GM23338 (cell line): ENCODE results near the gene ZBTB25. TPM values are rescaled to one million over a fixed set of nuclear protein-coding genes. Genes with fewer than 3 reads are reported as not detected.

Experiments
- ATAC-seq: fragments of 200-7000 bp; cut with Tn5 transposase; 3 replicates; pipeline ENCODE4 v1.9.1; 2020
- DNase-seq: peaks from one replicate; pipeline ENCODE4 v3.0.0-alpha.2; 2015; ENCODE audit warnings: low spot score
- H2AFZ ChIP-seq: fragments of 200-600 bp; sonication (generic); 2 replicates; pipeline ENCODE4 v1.8.0; 2016; ENCODE audit warnings: antibody characterized with exemption, mild to moderate bottlenecking, moderate library complexity
- H3F3A ChIP-seq: fragments of 200-600 bp; sonication (generic); replicated peaks from 2 replicates; pipeline ENCODE4 v1.8.0; 2017; ENCODE audit warnings: antibody characterized with exemption, mixed run types, low read depth
- H3K27ac ChIP-seq: fragments of 200-600 bp; sonication (generic); 2 replicates; pipeline ENCODE4 v1.6.1; 2016; ENCODE audit warnings: low read depth
- H3K27me3 ChIP-seq: fragments of 200-600 bp; sonication (generic); 2 replicates; pipeline ENCODE4 v1.8.0; 2016; ENCODE audit warnings: mild to moderate bottlenecking, mixed run types, moderate library complexity; ENCODE audit not compliant: insufficient read depth
- H3K36me3 ChIP-seq: fragments of 200-600 bp; sonication (generic); 2 replicates; pipeline ENCODE4 v1.8.0; 2016; ENCODE audit warnings: mild to moderate bottlenecking; ENCODE audit not compliant: insufficient read depth
- H3K4me1 ChIP-seq: fragments of 200-600 bp; sonication (generic); 2 replicates; pipeline ENCODE4 v1.8.0; 2016; ENCODE audit warnings: mild to moderate bottlenecking, moderate library complexity; ENCODE audit not compliant: insufficient read depth
- H3K4me2 ChIP-seq: fragments of 200-600 bp; sonication (generic); 2 replicates; pipeline ENCODE4 v1.7.1; 2017; ENCODE audit warnings: mixed run types
- H3K4me3 ChIP-seq: fragments of 200-600 bp; sonication (generic); 2 replicates; pipeline ENCODE4 v1.6.1; 2016; ENCODE audit warnings: mixed run types
- H3K79me2 ChIP-seq: fragments of 200-600 bp; sonication (generic); replicated peaks from 2 replicates; pipeline ENCODE4 v1.8.0; 2017; ENCODE audit warnings: mild to moderate bottlenecking; ENCODE audit not compliant: insufficient read depth
- H3K9me2 ChIP-seq: fragments of 200-600 bp; sonication (generic); 2 replicates; pipeline ENCODE4 v1.8.0; 2017; ENCODE audit not compliant: insufficient read depth
- H4K20me1 ChIP-seq: fragments of 200-600 bp; sonication (generic); replicated peaks from 2 replicates; pipeline ENCODE4 v1.8.0; 2017; ENCODE audit warnings: mild to moderate bottlenecking; ENCODE audit not compliant: insufficient read depth
- H3K27ac Mint-ChIP-seq: 2 replicates; pipeline ENCODE4 v1.8.0; 2020; ENCODE audit warnings: inconsistent platforms, mild to moderate bottlenecking, moderate library complexity, mixed read lengths
- H3K27me3 Mint-ChIP-seq: 3 replicates; pipeline ENCODE4 v1.8.0; 2022; ENCODE audit warnings: low read depth, mild to moderate bottlenecking, moderate library complexity, mixed read lengths, inconsistent platforms; ENCODE audit not compliant: insufficient read depth, poor library complexity
- H3K36me3 Mint-ChIP-seq: 3 replicates; pipeline ENCODE4 v1.8.0; 2021; ENCODE audit warnings: low read depth, mild to moderate bottlenecking, inconsistent platforms, moderate library complexity, mixed read lengths
- H3K4me1 Mint-ChIP-seq: 3 replicates; pipeline ENCODE4 v1.8.0; 2020; ENCODE audit warnings: mild to moderate bottlenecking, inconsistent platforms, mixed read lengths
- H3K4me3 Mint-ChIP-seq: 3 replicates; pipeline ENCODE4 v1.8.0; 2021; ENCODE audit warnings: moderate library complexity, mild to moderate bottlenecking, inconsistent platforms, mixed read lengths
- H3K9me3 Mint-ChIP-seq: 3 replicates; pipeline ENCODE4 v1.8.0; 2020; ENCODE audit warnings: moderate library complexity, mild to moderate bottlenecking, inconsistent platforms, mixed read lengths
- CREB1 ChIP-seq: fragments of 250-450 bp; sonication (Bioruptor Pico); IDR thresholded peaks from 2 replicates; pipeline ENCODE4 v1.5.0; 2020; ENCODE audit warnings: low read depth, mild to moderate bottlenecking, moderate library complexity
- EZH2 ChIP-seq: fragments of 200-600 bp; sonication (generic); IDR thresholded peaks from one replicate; pipeline ENCODE4 v1.8.0; 2017; ENCODE audit warnings: antibody characterized with exemption, mild to moderate bottlenecking, low read depth; ENCODE audit not compliant: unreplicated experiment
- EZH2phosphoT487 ChIP-seq: fragments of 200-600 bp; sonication (generic); IDR thresholded peaks from one replicate; pipeline ENCODE4 v1.8.1; 2018; ENCODE audit warnings: antibody characterized with exemption; ENCODE audit not compliant: unreplicated experiment
- JUNB ChIP-seq: IDR thresholded peaks from one replicate; pipeline ENCODE4 v1.6.1; 2016; ENCODE audit warnings: antibody characterized with exemption; ENCODE audit not compliant: unreplicated experiment
- POLR2AphosphoS5 ChIP-seq: IDR thresholded peaks from 2 replicates; pipeline ENCODE4 v1.6.1; 2016; ENCODE audit warnings: antibody characterized with exemption, low read depth
- STAT1 ChIP-seq: IDR thresholded peaks from one replicate; pipeline ENCODE4 v1.6.1; 2016; ENCODE audit warnings: antibody characterized with exemption; ENCODE audit not compliant: unreplicated experiment
- ZNF114 ChIP-seq: fragments of 250-450 bp; sonication (Bioruptor Pico); IDR thresholded peaks from 2 replicates; pipeline ENCODE4 v1.5.0; 2020; ENCODE audit warnings: mild to moderate bottlenecking, moderate library complexity
- ZNF331 ChIP-seq: fragments of 250-450 bp; sonication (Bioruptor Pico); IDR thresholded peaks from 2 replicates; pipeline ENCODE4 v1.5.0; 2020; ENCODE audit warnings: low read depth, mild to moderate bottlenecking, moderate library complexity
- ZNF462 ChIP-seq: fragments of 250-450 bp; sonication (Bioruptor Pico); IDR thresholded peaks from 2 replicates; pipeline ENCODE4 v1.5.0; 2020; ENCODE audit warnings: mild to moderate bottlenecking, moderate library complexity
- polyA plus RNA-seq: library from polyadenylated mRNA; unstranded; fragments of >200 nt; fragmentation: Nextera tagmentation; extraction: Ambion mirVana; gene quantifications from 2 replicates; pipeline ENCODE4 v1.2.1, GENCODE V29; 2016
- total RNA-seq: library from RNA; depleted of rRNA; stranded (reverse); fragments of >200 nt; shearing (Covaris generic); gene quantifications from 2 replicates; pipeline ENCODE4 v1.2.3, GENCODE V29; 2014
- TF ChIP-seq, protein P1 (sequence below): IDR thresholded peaks from one replicate; pipeline ENCODE4 v1.6.1; 2018; ENCODE audit warnings: antibody characterized with exemption; ENCODE audit not compliant: unreplicated experiment
- TF ChIP-seq, protein P2 (sequence below): IDR thresholded peaks from 2 replicates; pipeline ENCODE4 v1.6.1; 2016; ENCODE audit warnings: antibody characterized with exemption
- TF ChIP-seq, protein P3 (sequence below), 2 experiments: fragments of 200-600 bp in 1 of 2; sonication (generic) in 1 of 2; conservative IDR thresholded peaks; 2 replicates each; pipeline versions ENCODE4 v1.5.1 to v1.6.1; 2016 to 2017; ENCODE audit warnings: antibody characterized with exemption in 2 of 2, low read depth in 2 of 2, mild to moderate bottlenecking in 2 of 2, moderate library complexity in 1 of 2

Gene ZBTB25
- total and polyA plus RNA-seq, 2 experiments from 2014 or later = 5.8 to 8.0 TPM

GRCh38 chr14:64475585-64476273 lies 27.9 kb downstream of the ZBTB25 start:
- Histone ChIP-seq H3K9me2 (no peaks in the 10 kb centered on the region), H3K4me1 (no peaks in the 10 kb centered on the region), H3F3A (no peaks in the 10 kb centered on the region), H3K36me3 (no peaks in the 10 kb centered on the region), H4K20me1 (no peaks in the 10 kb centered on the region; the same call in 1 of the 2 replicates), H3K79me2 (no peaks in the 10 kb centered on the region), H3K27me3 (no peaks in the 10 kb centered on the region), H3K4me2 (no peak overlapping the region), H3K27ac (no peak overlapping the region), H2AFZ (no peak overlapping the region), H3K4me3 (no peak overlapping the region)
- H3K4me1 Mint-ChIP-seq = peaks cover 14% of the 10 kb centered on the region; the same call in 2 of the 3 replicates
- no peaks in the 10 kb centered on the region for H3K9me3 Mint-ChIP-seq
- H3K4me3 Mint-ChIP-seq = no peak overlapping the region
- no peaks in the 10 kb centered on the region for H3K27me3 Mint-ChIP-seq
- DNase-seq (no peak), ATAC-seq (no peak)
- H3K27ac Mint-ChIP-seq = no peak overlapping the region
- TF ChIP-seq JUNB (no peak), EZH2 (no peak), ZNF331 (CRISPR knock-in tag) (no peak), POLR2AphosphoS5 (no peak), CREB1 (CRISPR knock-in tag) (no peak), ZNF462 (no peak), EZH2phosphoT487 (no peak), STAT1 (no peak), ZNF114 (CRISPR knock-in tag) (no peak)
- TF ChIP-seq, protein P1, sequence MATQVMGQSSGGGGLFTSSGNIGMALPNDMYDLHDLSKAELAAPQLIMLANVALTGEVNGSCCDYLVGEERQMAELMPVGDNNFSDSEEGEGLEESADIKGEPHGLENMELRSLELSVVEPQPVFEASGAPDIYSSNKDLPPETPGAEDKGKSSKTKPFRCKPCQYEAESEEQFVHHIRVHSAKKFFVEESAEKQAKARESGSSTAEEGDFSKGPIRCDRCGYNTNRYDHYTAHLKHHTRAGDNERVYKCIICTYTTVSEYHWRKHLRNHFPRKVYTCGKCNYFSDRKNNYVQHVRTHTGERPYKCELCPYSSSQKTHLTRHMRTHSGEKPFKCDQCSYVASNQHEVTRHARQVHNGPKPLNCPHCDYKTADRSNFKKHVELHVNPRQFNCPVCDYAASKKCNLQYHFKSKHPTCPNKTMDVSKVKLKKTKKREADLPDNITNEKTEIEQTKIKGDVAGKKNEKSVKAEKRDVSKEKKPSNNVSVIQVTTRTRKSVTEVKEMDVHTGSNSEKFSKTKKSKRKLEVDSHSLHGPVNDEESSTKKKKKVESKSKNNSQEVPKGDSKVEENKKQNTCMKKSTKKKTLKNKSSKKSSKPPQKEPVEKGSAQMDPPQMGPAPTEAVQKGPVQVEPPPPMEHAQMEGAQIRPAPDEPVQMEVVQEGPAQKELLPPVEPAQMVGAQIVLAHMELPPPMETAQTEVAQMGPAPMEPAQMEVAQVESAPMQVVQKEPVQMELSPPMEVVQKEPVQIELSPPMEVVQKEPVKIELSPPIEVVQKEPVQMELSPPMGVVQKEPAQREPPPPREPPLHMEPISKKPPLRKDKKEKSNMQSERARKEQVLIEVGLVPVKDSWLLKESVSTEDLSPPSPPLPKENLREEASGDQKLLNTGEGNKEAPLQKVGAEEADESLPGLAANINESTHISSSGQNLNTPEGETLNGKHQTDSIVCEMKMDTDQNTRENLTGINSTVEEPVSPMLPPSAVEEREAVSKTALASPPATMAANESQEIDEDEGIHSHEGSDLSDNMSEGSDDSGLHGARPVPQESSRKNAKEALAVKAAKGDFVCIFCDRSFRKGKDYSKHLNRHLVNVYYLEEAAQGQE = no peak
- TF ChIP-seq, protein P2, sequence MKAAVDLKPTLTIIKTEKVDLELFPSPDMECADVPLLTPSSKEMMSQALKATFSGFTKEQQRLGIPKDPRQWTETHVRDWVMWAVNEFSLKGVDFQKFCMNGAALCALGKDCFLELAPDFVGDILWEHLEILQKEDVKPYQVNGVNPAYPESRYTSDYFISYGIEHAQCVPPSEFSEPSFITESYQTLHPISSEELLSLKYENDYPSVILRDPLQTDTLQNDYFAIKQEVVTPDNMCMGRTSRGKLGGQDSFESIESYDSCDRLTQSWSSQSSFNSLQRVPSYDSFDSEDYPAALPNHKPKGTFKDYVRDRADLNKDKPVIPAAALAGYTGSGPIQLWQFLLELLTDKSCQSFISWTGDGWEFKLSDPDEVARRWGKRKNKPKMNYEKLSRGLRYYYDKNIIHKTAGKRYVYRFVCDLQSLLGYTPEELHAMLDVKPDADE = no peak
- TF ChIP-seq, protein P3, sequence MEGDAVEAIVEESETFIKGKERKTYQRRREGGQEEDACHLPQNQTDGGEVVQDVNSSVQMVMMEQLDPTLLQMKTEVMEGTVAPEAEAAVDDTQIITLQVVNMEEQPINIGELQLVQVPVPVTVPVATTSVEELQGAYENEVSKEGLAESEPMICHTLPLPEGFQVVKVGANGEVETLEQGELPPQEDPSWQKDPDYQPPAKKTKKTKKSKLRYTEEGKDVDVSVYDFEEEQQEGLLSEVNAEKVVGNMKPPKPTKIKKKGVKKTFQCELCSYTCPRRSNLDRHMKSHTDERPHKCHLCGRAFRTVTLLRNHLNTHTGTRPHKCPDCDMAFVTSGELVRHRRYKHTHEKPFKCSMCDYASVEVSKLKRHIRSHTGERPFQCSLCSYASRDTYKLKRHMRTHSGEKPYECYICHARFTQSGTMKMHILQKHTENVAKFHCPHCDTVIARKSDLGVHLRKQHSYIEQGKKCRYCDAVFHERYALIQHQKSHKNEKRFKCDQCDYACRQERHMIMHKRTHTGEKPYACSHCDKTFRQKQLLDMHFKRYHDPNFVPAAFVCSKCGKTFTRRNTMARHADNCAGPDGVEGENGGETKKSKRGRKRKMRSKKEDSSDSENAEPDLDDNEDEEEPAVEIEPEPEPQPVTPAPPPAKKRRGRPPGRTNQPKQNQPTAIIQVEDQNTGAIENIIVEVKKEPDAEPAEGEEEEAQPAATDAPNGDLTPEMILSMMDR (conservative IDR thresholded peaks at IDR 0.05; ENCODE audit: low read depth in 2 of 2) = no peak
- no peaks in the 10 kb centered on the region for H3K36me3 Mint-ChIP-seq
